ENCODE data around the gene STK32C.

The STK32C gene

DNA sequence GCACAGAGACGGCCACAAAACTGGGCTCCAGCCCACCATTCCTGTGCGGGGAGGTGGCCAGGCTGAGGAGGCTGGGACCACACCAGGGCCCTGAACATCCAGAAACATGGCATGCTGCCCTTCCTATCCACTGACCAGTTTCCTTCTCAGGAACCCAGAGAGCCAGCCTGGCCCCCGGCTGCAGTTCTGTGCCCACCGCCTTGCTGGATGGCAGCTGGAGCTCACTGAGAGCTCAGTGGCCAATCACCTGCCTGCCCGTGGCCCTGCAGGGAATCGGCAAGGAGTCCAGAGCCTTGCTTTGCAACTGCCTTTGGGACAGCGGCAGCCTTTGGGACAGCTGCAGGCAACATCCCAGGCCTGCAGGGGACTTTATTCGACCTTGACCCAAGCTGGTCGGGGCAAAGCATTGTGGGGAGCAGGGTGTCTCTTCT, 30.4 kb downstream of the STK32C start:
- Histone ChIP-seq H4K12ac (ENCODE audit: low read depth, low read length) (no peak overlapping the region), H3K4me3 (ENCODE audit: low read depth, low read length) (no peak overlapping the region), H4K91ac (ENCODE audit: low read depth, low read length) (no peak overlapping the region), H3K36me3 (ENCODE audit: control insufficient read depth in 1 of 2, insufficient read depth in 2 of 2, low read length in 2 of 2) (no peaks in the 10 kb centered on the region), H2BK12ac (ENCODE audit: low read length) (no peak overlapping the region), H3K9me3 (ENCODE audit: insufficient read depth, low read depth, low read length) (peaks cover 6% of the 10 kb centered on the region), H3K4me2 (ENCODE audit: low read length) (no peak overlapping the region), H2BK5ac (ENCODE audit: low read depth, low read length, poor library complexity) (no peak overlapping the region), H3K14ac (ENCODE audit: low read length) (no peak overlapping the region), H3K27me3 (ENCODE audit: insufficient read depth, low read length) (no peaks in the 10 kb centered on the region), H2BK120ac (ENCODE audit: insufficient read depth, low read length, poor library complexity) (no peak overlapping the region), H4K8ac (ENCODE audit: low read depth, low read length) (no peak overlapping the region), H2AFZ (ENCODE audit: insufficient read depth, low read length, poor library complexity) (no peak overlapping the region), H3K9ac (ENCODE audit: low read length) (no peak overlapping the region), H3K23ac (ENCODE audit: low read length) (no peak overlapping the region), H2AK5ac (ENCODE audit: low read length) (no peak overlapping the region), H3K4ac (ENCODE audit: low read depth, low read length) (no peak overlapping the region), H3K4me1 (ENCODE audit: control insufficient read depth in 1 of 2, insufficient read depth in 2 of 2, low read length in 2 of 2) (no peaks in the 10 kb centered on the region), H3K18ac (ENCODE audit: low read length) (no peak overlapping the region), H3K27ac (ENCODE audit: low read depth, low read length) (no peak overlapping the region), H3K79me1 (ENCODE audit: low read length) (no peaks in the 10 kb centered on the region), H3K79me2 (ENCODE audit: control insufficient read depth, insufficient read depth, low read length, poor library complexity) (no peaks in the 10 kb centered on the region)
- no CpG with 5 or more reads among the region's 9 CpGs for WGBS (ENCODE audit: extremely low coverage, insufficient coverage, insufficient read length)
- DNase-seq: no peak

DNA sequence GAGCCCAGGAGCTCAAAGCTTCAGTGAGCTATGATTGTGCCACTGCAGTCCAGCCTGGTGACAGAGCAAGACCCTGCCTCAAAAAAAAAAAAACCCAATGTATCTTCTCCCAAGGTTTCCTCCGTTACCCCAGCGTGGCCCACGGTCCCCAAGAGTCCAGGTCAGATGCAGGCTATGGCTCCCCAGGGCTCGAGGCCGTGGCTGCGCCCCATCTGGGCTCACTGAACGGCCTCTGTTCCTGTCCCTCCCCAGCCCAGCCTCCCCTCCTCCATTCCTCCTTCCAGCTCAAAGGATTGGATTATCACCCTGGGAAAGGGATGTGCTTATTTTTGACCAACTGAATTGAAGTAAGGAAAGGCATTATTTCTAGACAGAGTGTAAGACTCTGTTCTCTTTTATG, 31.0 kb downstream of the STK32C start:
- H4K12ac ChIP-seq (ENCODE audit: low read depth, low read length): no peak overlapping the region
- no peak overlapping the region for H3K23ac ChIP-seq (ENCODE audit: low read length)
- H3K4me1 ChIP-seq (ENCODE audit: control insufficient read depth in 1 of 2, insufficient read depth in 2 of 2, low read length in 2 of 2): no peaks in the 10 kb centered on the region
- H3K27ac ChIP-seq (ENCODE audit: low read depth, low read length): no peak overlapping the region
- H3K9ac ChIP-seq (ENCODE audit: low read length): no peak overlapping the region
- no peak overlapping the region for H4K8ac ChIP-seq (ENCODE audit: low read depth, low read length)
- no peak for DNase-seq
- H3K79me2 ChIP-seq (ENCODE audit: control insufficient read depth, insufficient read depth, low read length, poor library complexity): no peaks in the 10 kb centered on the region
- no peak overlapping the region for H2AFZ ChIP-seq (ENCODE audit: insufficient read depth, low read length, poor library complexity)
- no peaks in the 10 kb centered on the region for H3K36me3 ChIP-seq (ENCODE audit: control insufficient read depth in 1 of 2, insufficient read depth in 2 of 2, low read length in 2 of 2)
- H3K14ac ChIP-seq (ENCODE audit: low read length): no peak overlapping the region
- no peaks in the 10 kb centered on the region for H3K79me1 ChIP-seq (ENCODE audit: low read length)
- H3K4ac ChIP-seq (ENCODE audit: low read depth, low read length): no peak overlapping the region
- no CpG with 5 or more reads among the region's 7 CpGs for WGBS (ENCODE audit: extremely low coverage, insufficient coverage, insufficient read length)
- no peak overlapping the region for H4K91ac ChIP-seq (ENCODE audit: low read depth, low read length)
- no peak overlapping the region for H2BK120ac ChIP-seq (ENCODE audit: insufficient read depth, low read length, poor library complexity)
- no peak overlapping the region for H2AK5ac ChIP-seq (ENCODE audit: low read length)
- H2BK5ac ChIP-seq (ENCODE audit: low read depth, low read length, poor library complexity): no peak overlapping the region
- H3K27me3 ChIP-seq (ENCODE audit: insufficient read depth, low read length): no peaks in the 10 kb centered on the region
- H2BK12ac ChIP-seq (ENCODE audit: low read length): no peak overlapping the region
- no peak overlapping the region for H3K4me3 ChIP-seq (ENCODE audit: low read depth, low read length)
- peaks cover 6% of the 10 kb centered on the region for H3K9me3 ChIP-seq (ENCODE audit: insufficient read depth, low read depth, low read length)
- H3K4me2 ChIP-seq (ENCODE audit: low read length): no peak overlapping the region
- H3K18ac ChIP-seq (ENCODE audit: low read length): no peak overlapping the region

DNA sequence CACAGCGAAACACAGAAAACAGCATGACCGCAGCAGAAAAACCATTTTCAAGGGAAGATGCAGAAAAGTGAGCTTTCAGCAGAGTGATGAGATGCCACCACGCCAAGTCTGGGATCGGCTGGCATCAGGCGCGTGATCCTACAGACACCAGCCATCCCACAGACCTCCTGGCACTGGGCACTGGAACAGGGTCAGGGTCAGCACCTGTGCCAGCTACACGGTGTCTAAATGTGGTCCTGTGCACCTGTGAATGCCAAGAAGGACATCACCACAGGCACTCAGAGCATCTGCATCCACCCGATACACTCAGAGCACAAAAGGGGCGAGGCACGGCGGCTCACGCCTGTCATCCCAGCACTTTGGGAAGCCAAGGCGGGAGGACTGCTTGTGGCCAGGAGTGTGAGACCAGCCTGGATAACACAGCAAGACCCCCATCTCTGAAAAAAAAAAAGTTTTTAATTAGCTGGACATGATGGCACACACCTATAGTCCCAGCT, 31.5 kb downstream of the STK32C start:
- H3K18ac ChIP-seq (ENCODE audit: low read length): no peak overlapping the region
- no peak overlapping the region for H3K4me3 ChIP-seq (ENCODE audit: low read depth, low read length)
- H2BK12ac ChIP-seq (ENCODE audit: low read length): no peak overlapping the region
- H3K79me1 ChIP-seq (ENCODE audit: low read length): no peaks in the 10 kb centered on the region
- WGBS (ENCODE audit: extremely low coverage, insufficient coverage, insufficient read length): no CpG with 5 or more reads among the region's 13 CpGs
- H3K23ac ChIP-seq (ENCODE audit: low read length): no peak overlapping the region
- no peak overlapping the region for H4K8ac ChIP-seq (ENCODE audit: low read depth, low read length)
- no peak overlapping the region for H2BK120ac ChIP-seq (ENCODE audit: insufficient read depth, low read length, poor library complexity)
- no peak overlapping the region for H3K27ac ChIP-seq (ENCODE audit: low read depth, low read length)
- DNase-seq: no peak
- no peak overlapping the region for H3K4me2 ChIP-seq (ENCODE audit: low read length)
- no peaks in the 10 kb centered on the region for H3K79me2 ChIP-seq (ENCODE audit: control insufficient read depth, insufficient read depth, low read length, poor library complexity)
- no peaks in the 10 kb centered on the region for H3K4me1 ChIP-seq (ENCODE audit: control insufficient read depth in 1 of 2, insufficient read depth in 2 of 2, low read length in 2 of 2)
- H3K4ac ChIP-seq (ENCODE audit: low read depth, low read length): no peak overlapping the region
- no peak overlapping the region for H4K12ac ChIP-seq (ENCODE audit: low read depth, low read length)
- H4K91ac ChIP-seq (ENCODE audit: low read depth, low read length): no peak overlapping the region
- H2AK5ac ChIP-seq (ENCODE audit: low read length): no peak overlapping the region
- H3K9ac ChIP-seq (ENCODE audit: low read length): no peak overlapping the region
- peaks cover 6% of the 10 kb centered on the region for H3K9me3 ChIP-seq (ENCODE audit: insufficient read depth, low read depth, low read length)
- no peaks in the 10 kb centered on the region for H3K27me3 ChIP-seq (ENCODE audit: insufficient read depth, low read length)
- H2AFZ ChIP-seq (ENCODE audit: insufficient read depth, low read length, poor library complexity): no peak overlapping the region
- H3K36me3 ChIP-seq (ENCODE audit: control insufficient read depth in 1 of 2, insufficient read depth in 2 of 2, low read length in 2 of 2): no peaks in the 10 kb centered on the region
- H3K14ac ChIP-seq (ENCODE audit: low read length): no peak overlapping the region
- H2BK5ac ChIP-seq (ENCODE audit: low read depth, low read length, poor library complexity): no peak overlapping the region

DNA sequence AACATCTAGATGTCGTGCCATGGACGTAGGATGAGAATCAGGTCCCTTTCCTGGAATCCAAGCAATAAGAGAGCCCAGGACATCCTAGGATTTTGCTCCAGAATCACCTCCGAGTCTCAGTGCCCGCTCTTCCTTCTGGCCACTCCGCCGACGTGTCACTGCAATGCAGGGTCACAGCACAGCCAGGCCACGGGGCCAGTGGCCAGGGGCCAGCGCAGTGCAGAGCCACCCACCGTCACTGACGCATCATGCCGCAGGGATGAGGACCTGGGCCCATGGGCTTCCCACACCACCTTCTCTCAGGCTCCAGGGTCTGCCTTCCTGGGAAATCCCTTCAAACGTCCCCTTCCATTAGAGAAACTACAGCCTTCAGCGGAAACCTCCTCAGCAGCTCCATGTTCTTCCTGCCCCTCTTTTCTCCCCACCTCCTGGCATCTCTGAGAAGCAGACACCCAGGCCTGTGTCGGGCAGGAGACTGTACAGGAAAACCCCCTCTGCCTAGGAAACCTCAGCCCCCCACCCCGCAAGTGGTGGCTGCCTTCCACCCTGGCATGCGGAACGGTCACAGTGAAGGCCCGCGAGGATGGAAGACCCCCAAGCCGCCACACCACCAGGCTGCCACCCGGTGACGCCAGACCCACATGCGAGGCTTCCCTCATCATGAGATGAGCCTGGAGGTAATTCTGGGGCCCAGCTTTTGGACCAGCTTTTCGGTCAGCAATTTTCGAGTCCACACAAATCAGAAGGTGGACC, 32.1 kb downstream of the STK32C start:
- Histone ChIP-seq H3K9me3 (ENCODE audit: insufficient read depth, low read depth, low read length) (peaks cover 6% of the 10 kb centered on the region), H3K4me2 (ENCODE audit: low read length) (no peak overlapping the region), H3K14ac (ENCODE audit: low read length) (no peak overlapping the region), H2BK5ac (ENCODE audit: low read depth, low read length, poor library complexity) (no peak overlapping the region), H3K4me1 (ENCODE audit: control insufficient read depth in 1 of 2, insufficient read depth in 2 of 2, low read length in 2 of 2) (no peaks in the 10 kb centered on the region), H3K36me3 (ENCODE audit: control insufficient read depth in 1 of 2, insufficient read depth in 2 of 2, low read length in 2 of 2) (no peaks in the 10 kb centered on the region), H3K79me2 (ENCODE audit: control insufficient read depth, insufficient read depth, low read length, poor library complexity) (no peaks in the 10 kb centered on the region), H4K12ac (ENCODE audit: low read depth, low read length) (no peak overlapping the region), H2AFZ (ENCODE audit: insufficient read depth, low read length, poor library complexity) (no peak overlapping the region), H3K23ac (ENCODE audit: low read length) (no peak overlapping the region), H3K18ac (ENCODE audit: low read length) (no peak overlapping the region), H3K27ac (ENCODE audit: low read depth, low read length) (no peak overlapping the region), H2AK5ac (ENCODE audit: low read length) (no peak overlapping the region), H2BK120ac (ENCODE audit: insufficient read depth, low read length, poor library complexity) (no peak overlapping the region), H3K27me3 (ENCODE audit: insufficient read depth, low read length) (no peaks in the 10 kb centered on the region), H3K79me1 (ENCODE audit: low read length) (no peaks in the 10 kb centered on the region), H4K8ac (ENCODE audit: low read depth, low read length) (no peak overlapping the region), H3K4me3 (ENCODE audit: low read depth, low read length) (no peak overlapping the region), H4K91ac (ENCODE audit: low read depth, low read length) (no peak overlapping the region), H3K4ac (ENCODE audit: low read depth, low read length) (no peak overlapping the region), H3K9ac (ENCODE audit: low read length) (no peak overlapping the region), H2BK12ac (ENCODE audit: low read length) (no peak overlapping the region)
- DNase-seq: no peak
- no CpG with 5 or more reads among the region's 26 CpGs for WGBS (ENCODE audit: extremely low coverage, insufficient coverage, insufficient read length)

All from trophoblast cell (in vitro differentiated cells and primary cell).